ENCODE results near the gene SNX5. TPM values are rescaled to one million over a fixed set of nuclear protein-coding genes. Genes with fewer than 3 reads are reported as not detected.

SNX5 gene
- total and polyA plus RNA-seq, 2 of the 13 experiments (the other 11 are each of a cell fraction or from before 2014, with no cell fraction given): 664 to 1,040 TPM

GRCh38 chr20:17960927-17961586 is 7.5 kb downstream of the SNX5 start (continued):
- no peak for TF ChIP-seq ZNF672 (CRISPR knock-in tag; IDR thresholded peaks at IDR 0.05)
- no peak for TF ChIP-seq GRHL1 (CRISPR knock-in tag; conservative IDR thresholded peaks at IDR 0.05)
- peak; percentile 76; the same call in 1 of the 2 replicates for TF ChIP-seq SSRP1 (CRISPR knock-in tag; IDR thresholded peaks at IDR 0.05)
- TF ChIP-seq GFI1 (CRISPR knock-in tag; IDR thresholded peaks at IDR 0.05; ENCODE audit: borderline replicate concordance): no peak; the same call in 1 of the 2 replicates
- no peak for TF ChIP-seq CSRNP2 (CRISPR knock-in tag; conservative IDR thresholded peaks at IDR 0.05; ENCODE audit: low read depth)
- TF ChIP-seq ZNF850 (CRISPR knock-in tag; conservative IDR thresholded peaks at IDR 0.05): no peak
- TF ChIP-seq AKNA (CRISPR knock-in tag; IDR thresholded peaks at IDR 0.05; ENCODE audit: borderline replicate concordance): no peak
- no peak for TF ChIP-seq JARID2 (CRISPR knock-in tag; IDR thresholded peaks at IDR 0.05; ENCODE audit: insufficient replicate concordance)
- TF ChIP-seq ZNF766 (CRISPR knock-in tag; IDR thresholded peaks at IDR 0.05; ENCODE audit: borderline replicate concordance): peak; percentile 40; the same call in 1 of the 2 replicates
- TF ChIP-seq MAFK (conservative IDR thresholded peaks at IDR 0.05 in 1 of 2, IDR thresholded peaks at IDR 0.05 in 1 of 2; ENCODE audit: low read length in 2 of 2): peak; percentile 6 to 22; a peak in 1 of 4 replicates
- TF ChIP-seq ZBTB3 (CRISPR knock-in tag; IDR thresholded peaks at IDR 0.05; ENCODE audit: borderline replicate concordance, low read depth): no peak
- TF ChIP-seq ZBTB44 (CRISPR knock-in tag; IDR thresholded peaks at IDR 0.05): no peak
- TF ChIP-seq ZBTB26 (CRISPR knock-in tag; IDR thresholded peaks at IDR 0.05; ENCODE audit: borderline replicate concordance): 0 out of 2 replicates have a peak, but pooled peaks have one; percentile 60
- peak; percentile 77 for TF ChIP-seq BRCA1 (CRISPR knock-in tag; IDR thresholded peaks at IDR 0.05)
- no peak for TF ChIP-seq ZNF446 (CRISPR knock-in tag; IDR thresholded peaks at IDR 0.05)
- no peak for TF ChIP-seq CHD2 (IDR thresholded peaks at IDR 0.05; ENCODE audit: low read depth, low read length)
- no peak for TF ChIP-seq ZNF652 (CRISPR knock-in tag; IDR thresholded peaks at IDR 0.05; ENCODE audit: borderline replicate concordance, low read depth)
- no peak for TF ChIP-seq ATRX (CRISPR knock-in tag; IDR thresholded peaks at IDR 0.05; ENCODE audit: borderline replicate concordance)
